Cortex of kidney (tissue), 1 donor: ENCODE results near the gene CHPT1.
"Not testable (repeated sequence)": the region's sequence is repeated elsewhere in the genome, so short reads cannot be mapped to it uniquely, and the experiment has no call there.

ENCODE experiments used
- DNase-seq: peaks from one replicate; lab custom pipeline; 2025; lab: John Stamatoyannopoulos, UW

CHPT1 gene

GRCh38 chr12:101697197-101697929 is at the start of gene CHPT1:
Gene CHPT1, plus strand, starts transcription at chr12:101697640. Its CDS starts 222 bp downstream, at chr12:101697862.
- no peak for DNase-seq

- no peak for DNase-seq
Measured at GRCh38 chr12:101647711-101648110, 49.7 kb upstream of the CHPT1 start.

- DNase-seq: no peak
Measured at GRCh38 chr12:101648195-101648594, 49.2 kb upstream of the CHPT1 start.

- DNase-seq: no peak
Measured at GRCh38 chr12:101650346-101651117, 46.9 kb upstream of the CHPT1 start.

- no peak for DNase-seq
Measured at GRCh38 chr12:101653030-101653429, 44.4 kb upstream of the CHPT1 start.

- DNase-seq: no peak
Measured at GRCh38 chr12:101653503-101653902, 43.9 kb upstream of the CHPT1 start.

GRCh38 chr12:101654442-101654841 is 43.0 kb upstream of the CHPT1 start:
- no peak for DNase-seq

- DNase-seq: no peak
Measured at GRCh38 chr12:101655393-101655792, 42.0 kb upstream of the CHPT1 start.

- DNase-seq: not testable (repeated sequence)
Measured at GRCh38 chr12:101660662-101661061, 36.8 kb upstream of the CHPT1 start.

GRCh38 chr12:101663298-101663697 is 34.1 kb upstream of the CHPT1 start:
- DNase-seq: no peak

GRCh38 chr12:101664992-101665391 is 32.4 kb upstream of the CHPT1 start:
- no peak for DNase-seq

GRCh38 chr12:101666052-101666728 is 31.2 kb upstream of the CHPT1 start:
- no peak for DNase-seq

GRCh38 chr12:101667591-101667990 is 29.8 kb upstream of the CHPT1 start:
- no peak for DNase-seq

GRCh38 chr12:101670007-101670671 is 27.3 kb upstream of the CHPT1 start:
- no peak for DNase-seq

- no peak for DNase-seq
Measured at GRCh38 chr12:101671157-101671791, 26.2 kb upstream of the CHPT1 start.

- DNase-seq: no peak
Measured at GRCh38 chr12:101671833-101672232, 25.6 kb upstream of the CHPT1 start.

- DNase-seq: no peak
Measured at GRCh38 chr12:101675555-101675954, 21.9 kb upstream of the CHPT1 start.

GRCh38 chr12:101676497-101676896 is 20.9 kb upstream of the CHPT1 start:
- not testable (repeated sequence) for DNase-seq

GRCh38 chr12:101678081-101678480 is 19.4 kb upstream of the CHPT1 start:
- no peak for DNase-seq

GRCh38 chr12:101680240-101680639 is 17.2 kb upstream of the CHPT1 start:
- DNase-seq: no peak

GRCh38 chr12:101680647-101681046 is 16.8 kb upstream of the CHPT1 start:
- DNase-seq: no peak

GRCh38 chr12:101681627-101682026 is 15.8 kb upstream of the CHPT1 start:
- not testable (repeated sequence) for DNase-seq
